22Rv1 (cell line): ENCODE data around the gene OSBPL3.

Source experiments
- CTCF ChIP-seq: fragments of 450-650 bp; IDR thresholded peaks from 2 replicates; pipeline ENCODE4 v1.5.1; 2017; ENCODE audit warnings: mild to moderate bottlenecking
- ZFX ChIP-seq: fragments of 450-650 bp; IDR thresholded peaks from 2 replicates; pipeline ENCODE4 v1.6.1; 2017; ENCODE audit warnings: antibody characterized with exemption, borderline replicate concordance

GRCh38 chr7:24963218-24963617 is 16.8 kb downstream of the OSBPL3 start:
- TF ChIP-seq CTCF: no peak
- TF ChIP-seq ZFX: no peak
